Coronary artery (tissue), 2 donors: ENCODE results near the gene CORO2B.

ENCODE experiments used
- DNase-seq: peaks from one replicate; pipeline ENCODE4 v3.0.0-alpha.2; 2017; ENCODE audit warnings: low spot score
- H3K27ac ChIP-seq, 2 donors: fragments of 200-600 bp; sonication (generic); one replicate each; pipeline ENCODE4 v1.5.1; 2016 to 2019
- H3K4me3 ChIP-seq: fragments of 200-600 bp; sonication (generic); 2 replicates; pipeline ENCODE4 v1.5.1; 2016; ENCODE audit warnings: mild to moderate bottlenecking, moderate library complexity
- CTCF ChIP-seq: fragments of 200-600 bp; sonication (generic); IDR thresholded peaks from one replicate; pipeline ENCODE4 v1.5.1; 2019; ENCODE audit warnings: antibody characterized with exemption

Gene CORO2B

DNA sequence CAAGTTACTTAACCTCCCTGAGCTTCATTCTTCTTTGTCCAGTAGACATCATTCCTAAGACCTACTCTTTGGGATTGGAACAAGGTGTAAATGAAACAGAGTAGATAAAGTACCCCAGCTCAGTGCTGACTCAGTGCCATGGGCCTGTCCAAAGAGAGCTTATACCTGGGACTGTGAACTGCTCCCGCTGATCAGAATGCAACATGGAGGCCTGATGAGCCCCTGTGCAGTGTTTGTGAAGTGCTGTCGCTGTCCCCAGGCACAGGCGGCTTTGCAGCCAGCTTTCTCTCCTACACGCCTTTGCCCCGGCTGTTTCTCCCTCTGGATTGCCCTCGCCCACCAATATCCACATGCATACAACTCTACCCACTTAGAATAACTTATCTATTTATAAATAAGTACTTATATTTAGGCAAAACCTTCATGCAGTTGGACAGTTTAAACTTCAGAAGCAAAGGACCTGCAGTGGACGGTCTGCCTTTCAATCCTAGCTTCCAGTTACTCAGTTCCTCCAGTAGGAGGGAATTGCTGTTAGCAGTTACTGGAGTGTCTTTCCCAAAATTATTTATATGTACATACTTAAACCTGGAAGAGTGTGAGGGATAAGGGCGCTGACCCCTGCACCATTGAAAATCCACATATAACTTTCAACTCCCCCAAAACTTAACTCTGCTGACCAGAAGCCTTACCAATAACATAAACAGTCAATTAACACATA lies 80.0 kb downstream of the CORO2B start:
- Histone ChIP-seq H3K27ac (no peak overlapping the region), H3K4me3 (no peak overlapping the region)
- no peak for TF ChIP-seq CTCF
- DNase-seq: peak; percentile 26

GRCh38 chr15:68663526-68663925 lies 84.7 kb downstream of the CORO2B start:
- TF ChIP-seq CTCF: no peak
- H3K4me3 ChIP-seq: no peak overlapping the region
- no peak for DNase-seq
- H3K27ac ChIP-seq: no peak overlapping the region

GRCh38 chr15:68666120-68666811 lies 87.5 kb downstream of the CORO2B start:
- peak; percentile 50 for DNase-seq
- H3K4me3 ChIP-seq: no peak overlapping the region
- no peak overlapping the region for H3K27ac ChIP-seq
- no peak for TF ChIP-seq CTCF

GRCh38 chr15:68666812-68667450 lies 88.1 kb downstream of the CORO2B start:
- peak; percentile 62 for DNase-seq
- TF ChIP-seq CTCF: no peak
- Histone ChIP-seq H3K27ac (no peak overlapping the region), H3K4me3 (no peak overlapping the region)

- peak; percentile 62 for DNase-seq
- no peak for TF ChIP-seq CTCF
- Histone ChIP-seq H3K27ac (no peak overlapping the region), H3K4me3 (no peak overlapping the region)
Observed at GRCh38 chr15:68667800-68668625, 89.2 kb downstream of the CORO2B start.

GRCh38 chr15:68668926-68669600 lies 90.3 kb downstream of the CORO2B start:
- H3K27ac ChIP-seq: no peak overlapping the region
- DNase-seq: peak; percentile 50
- TF ChIP-seq CTCF: no peak
- no peak overlapping the region for H3K4me3 ChIP-seq
